HCT116 (cell line): ENCODE measurements around the gene PARP6. TPM values are rescaled to one million over a fixed set of nuclear protein-coding genes. Genes with fewer than 3 reads are reported as not detected.

Source experiments
- ATAC-seq: fragments of 200-7000 bp; cut with Tn5 transposase; 2 replicates; pipeline ENCODE4 v1.9.1; 2020; ENCODE audit warnings: mild to moderate bottlenecking, moderate library complexity
- BruUV-seq: library from RNA; stranded (reverse); fragments of 400-500 nt; replicated peaks from 2 replicates; lab custom pipeline; 2021; lab: Mats Ljungman, UMichigan
- CTCF ChIA-PET: fragments of 300-600 bp; sonication (Branson Sonifier 250); formaldehyde crosslinking; loops from one replicate; lab custom pipeline; 2021; ENCODE audit warnings: antibody characterized with exemption; lab: Charles Lee
- POLR2A ChIA-PET: fragments of 300-600, 350-600 bp; sonication (Branson Sonifier 250); formaldehyde crosslinking; loops from one replicate; lab custom pipeline; 2021; ENCODE audit warnings: antibody characterized with exemption; lab: Charles Lee
- RAD21 ChIA-PET, 2 experiments: fragments of 300-600 bp; sonication (Branson Sonifier 250); formaldehyde crosslinking; loops; one replicate each; lab custom pipeline; 2023; ENCODE audit warnings: low total read pairs in 2 of 2; ENCODE audit not compliant: uncharacterized antibody in 2 of 2, unreplicated experiment in 2 of 2, low non-redundant PET in 1 of 2; lab: Charles Lee
- DNase-seq: peaks from one replicate; pipeline ENCODE4 v3.0.0-alpha.2; 2010; ENCODE audit warnings: low read depth, low spot score
- H2AFZ ChIP-seq: fragments of 200-600 bp; shearing (Covaris generic), sonication (generic); 2 replicates; pipeline ENCODE4 v1.6.1; 2017; ENCODE audit warnings: low read depth, mixed run types, mixed read lengths, antibody characterized with exemption, low read length; ENCODE audit not compliant: poor library complexity, severe bottlenecking
- H3K27ac ChIP-seq: 2 replicates; pipeline ENCODE4 v1.5.1; 2012; ENCODE audit warnings: low read depth, low read length
- H3K27me3 ChIP-seq: fragments of 200-600 bp; sonication (generic); 2 replicates; pipeline ENCODE4 v1.6.1; 2016; ENCODE audit warnings: mixed run types, low read length, mixed read lengths; ENCODE audit not compliant: insufficient read depth
- H3K36me3 ChIP-seq, 2 experiments: fragments of 200-500 bp in 1 of 2; fragments of 200-600 bp in 1 of 2; sonication (Bioruptor generic) in 1 of 2; sonication (generic) in 1 of 2; 2 replicates each; pipeline versions ENCODE4 v1.5.1 to v1.6.1; 2014 to 2016; ENCODE audit warnings: low read length in 2 of 2, inconsistent platforms in 1 of 2, mixed read lengths in 1 of 2, mixed run types in 1 of 2; ENCODE audit not compliant: insufficient read depth in 2 of 2, control insufficient read depth in 1 of 2
- H3K4me1 ChIP-seq, 2 experiments: fragments of 200-600 bp in 1 of 2; sonication (generic) in 1 of 2; 2 replicates each; pipeline versions ENCODE4 v1.5.1 to v1.6.1; 2012 to 2017; ENCODE audit warnings: low read length in 2 of 2, inconsistent platforms in 1 of 2, mild to moderate bottlenecking in 1 of 2, mixed read lengths in 1 of 2, mixed run types in 1 of 2, moderate library complexity in 1 of 2; ENCODE audit not compliant: insufficient read depth in 2 of 2, control insufficient read depth in 1 of 2
- H3K4me2 ChIP-seq: fragments of 200-600 bp; sonication (generic); 2 replicates; pipeline ENCODE4 v1.6.1; 2017; ENCODE audit warnings: mixed run types, low read length, mixed read lengths
- H3K4me3 ChIP-seq, 2 experiments: fragments of 200-600 bp in 1 of 2; sonication (generic) in 1 of 2; replicated peaks in 1 of 2; 2 replicates each; pipeline ENCODE4 v1.5.1; 2011 to 2016; ENCODE audit warnings: low read length in 2 of 2, control low read depth in 1 of 2, low read depth in 1 of 2, mild to moderate bottlenecking in 1 of 2, mixed read lengths in 1 of 2, mixed run types in 1 of 2
- H3K79me2 ChIP-seq: fragments of 200-600 bp; sonication (generic); 2 replicates; pipeline ENCODE4 v1.6.1; 2017; ENCODE audit warnings: mild to moderate bottlenecking, mixed run types, low read length, moderate library complexity, mixed read lengths; ENCODE audit not compliant: insufficient read depth
- H3K9ac ChIP-seq: fragments of 200-600 bp; sonication (generic); 2 replicates; pipeline ENCODE4 v1.6.1; 2016; ENCODE audit warnings: low read length, mixed read lengths
- H3K9me2 ChIP-seq: fragments of 200-600 bp; sonication (generic), shearing (Covaris generic); 2 replicates; pipeline ENCODE4 v1.6.1; 2017; ENCODE audit warnings: mixed run types, mild to moderate bottlenecking, moderate library complexity; ENCODE audit not compliant: insufficient read depth
- H3K9me3 ChIP-seq, 2 experiments: fragments of 200-500 bp in 1 of 2; fragments of 200-600 bp in 1 of 2; sonication (Bioruptor generic) in 1 of 2; sonication (generic) in 1 of 2; 2 replicates each; pipeline ENCODE4 v1.6.1; 2014 to 2017; ENCODE audit warnings: low read length in 2 of 2, mixed read lengths in 2 of 2, inconsistent platforms in 1 of 2, low read depth in 1 of 2, mild to moderate bottlenecking in 1 of 2, mixed run types in 1 of 2, moderate library complexity in 1 of 2; ENCODE audit not compliant: control insufficient read depth in 1 of 2, insufficient read depth in 1 of 2
- H4K20me1 ChIP-seq: fragments of 200-600 bp; sonication (generic), shearing (Covaris generic); 2 replicates; pipeline ENCODE4 v1.6.1; 2017; ENCODE audit warnings: mixed run types, mild to moderate bottlenecking, moderate library complexity; ENCODE audit not compliant: insufficient read depth
- ATF3 ChIP-seq: IDR thresholded peaks from 2 replicates; pipeline ENCODE4 v1.6.1; 2012
- CBX3 ChIP-seq: IDR thresholded peaks from 2 replicates; pipeline ENCODE4 v1.6.1; 2012; ENCODE audit warnings: low read depth
- EGR1 ChIP-seq: IDR thresholded peaks from 2 replicates; pipeline ENCODE4 v1.6.1; 2012; ENCODE audit warnings: low read depth
- FOSL1 ChIP-seq: IDR thresholded peaks from 2 replicates; pipeline ENCODE4 v1.6.1; 2012; ENCODE audit warnings: low read depth
- JUND ChIP-seq: IDR thresholded peaks from 2 replicates; pipeline ENCODE4 v1.6.1; 2012
- MAX ChIP-seq: IDR thresholded peaks from 2 replicates; pipeline ENCODE4 v1.6.1; 2012
- REST ChIP-seq: IDR thresholded peaks from 2 replicates; pipeline ENCODE4 v1.6.1; 2012; ENCODE audit warnings: low read depth
- SP1 ChIP-seq: IDR thresholded peaks from 2 replicates; pipeline ENCODE4 v1.6.1; 2012; ENCODE audit warnings: low read depth
- SRF ChIP-seq: IDR thresholded peaks from 2 replicates; pipeline ENCODE4 v1.6.1; 2012; ENCODE audit warnings: low read depth
- TCF7L2 ChIP-seq: IDR thresholded peaks from 2 replicates; pipeline ENCODE4 v1.7.0; 2011; ENCODE audit warnings: borderline replicate concordance, inconsistent platforms; ENCODE audit not compliant: insufficient read depth, insufficient read length; ENCODE audit errors: extremely low read depth
- YY1 ChIP-seq: IDR thresholded peaks from 2 replicates; pipeline ENCODE4 v1.6.1; 2011; ENCODE audit warnings: low read length, low read depth, moderate library complexity, mild to moderate bottlenecking; ENCODE audit not compliant: insufficient replicate concordance; ENCODE audit errors: extremely low read depth
- ZBTB33 ChIP-seq: IDR thresholded peaks from 2 replicates; pipeline ENCODE4 v1.6.1; 2011; ENCODE audit warnings: mild to moderate bottlenecking, low read length, moderate library complexity; ENCODE audit not compliant: insufficient replicate concordance; ENCODE audit errors: extremely low read depth
- ZFX ChIP-seq: fragments of 450-650 bp; IDR thresholded peaks from 2 replicates; pipeline ENCODE4 v1.6.1; 2017
- intact Hi-C: fragments of 100-400 bp; cut with micrococcal nuclease; formaldehyde crosslinking; loops from 2 replicates; pipeline ENCODE4 v1.10.0; 2022
- total RNA-seq: library from RNA; stranded (reverse); gene quantifications from one replicate; pipeline ENCODE4 v1.2.1, GENCODE V29; 2021; ENCODE audit not compliant: unreplicated experiment

PARP6 gene
- total RNA-seq, 1 experiment from 2014 or later: 67.9 TPM

- Histone ChIP-seq H3K36me3 (peaks cover 10 to 18% of the 10 kb centered on the region in 2 experiments), H3K79me2 (peaks cover 10% of the 10 kb centered on the region), H3K4me3 (peak overlapping the region; percentile 11 to 52; a peak in 2 of 4 replicates), H2AFZ (no peak overlapping the region), H4K20me1 (no peaks in the 10 kb centered on the region), H3K9ac (peak overlapping the region; percentile 63), H3K4me2 (peak overlapping the region; percentile 73), H3K27me3 (no peaks in the 10 kb centered on the region), H3K9me2 (no peaks in the 10 kb centered on the region), H3K9me3 (no peaks in the 10 kb centered on the region), H3K4me1 (peaks cover 25 to 39% of the 10 kb centered on the region in 2 experiments), H3K27ac (peak overlapping the region; percentile 93)
- ChIA-PET RAD21 (no interaction called here), CTCF (interaction anchor here (0.8 to 2.4 kb wide), 2 partner anchors 11 to 38 kb away, joined by 3 to 6 read pairs; no protein-coding TSS in a partner anchor), POLR2A (interaction anchor here (2.0 to 4.9 kb wide), 2 partner anchors 11 to 38 kb away, joined by 4 to 48 read pairs; no protein-coding TSS in a partner anchor)
- DNase-seq (no peak), ATAC-seq (peak; percentile 56)
- intact Hi-C loops: loop anchor here (10.0 kb wide), 1 partner anchor 237 kb away; the partner anchor contains the start of gene ARIH1
- TSS peak; percentile 66 for BruUV-seq
- TF ChIP-seq FOSL1 (no peak), TCF7L2 (no peak), ZBTB33 (no peak), JUND (no peak), SRF (no peak), ZFX (no peak), EGR1 (no peak), ATF3 (no peak), SP1 (no peak), REST (no peak), MAX (no peak), CBX3 (no peak), YY1 (no peak)
Observed at GRCh38 chr15:72237853-72238224, 34.5 kb downstream of the PARP6 start.
